Fibroblast of mammary gland (primary cell): ENCODE data around the gene PPP1R7.
"Not testable (repeated sequence)": the region's sequence is repeated elsewhere in the genome, so short reads cannot be mapped to it uniquely, and the experiment has no call there.

Source experiments
- DNase-seq: peaks from one replicate; pipeline ENCODE4 v3.0.0-alpha.2; 2010; ENCODE audit warnings: low read depth
- H3K4me3 ChIP-seq: 2 replicates; pipeline ENCODE4 v1.5.1; 2011; ENCODE audit warnings: low read depth, mild to moderate bottlenecking, low read length, moderate library complexity; ENCODE audit not compliant: control insufficient read depth
- CTCF ChIP-seq: conservative IDR thresholded peaks from 2 replicates; pipeline ENCODE4 v1.5.1; 2011; ENCODE audit warnings: low read depth, low read length, inconsistent platforms; ENCODE audit not compliant: control insufficient read depth, insufficient read depth

Gene PPP1R7

GRCh38 chr2:241195506-241196130 is 45.4 kb downstream of the PPP1R7 start:
- DNase-seq = no peak
- H3K4me3 ChIP-seq = no peak overlapping the region
- TF ChIP-seq CTCF = no peak

- DNase-seq, H3K4me3 ChIP-seq: not testable (repeated sequence)
Observed at GRCh38 chr2:241197246-241197645, 47.0 kb downstream of the PPP1R7 start.

- DNase-seq = no peak
- TF ChIP-seq CTCF = no peak
- H3K4me3 ChIP-seq = no peak overlapping the region
Observed at GRCh38 chr2:241197947-241198346, 47.7 kb downstream of the PPP1R7 start.

DNA sequence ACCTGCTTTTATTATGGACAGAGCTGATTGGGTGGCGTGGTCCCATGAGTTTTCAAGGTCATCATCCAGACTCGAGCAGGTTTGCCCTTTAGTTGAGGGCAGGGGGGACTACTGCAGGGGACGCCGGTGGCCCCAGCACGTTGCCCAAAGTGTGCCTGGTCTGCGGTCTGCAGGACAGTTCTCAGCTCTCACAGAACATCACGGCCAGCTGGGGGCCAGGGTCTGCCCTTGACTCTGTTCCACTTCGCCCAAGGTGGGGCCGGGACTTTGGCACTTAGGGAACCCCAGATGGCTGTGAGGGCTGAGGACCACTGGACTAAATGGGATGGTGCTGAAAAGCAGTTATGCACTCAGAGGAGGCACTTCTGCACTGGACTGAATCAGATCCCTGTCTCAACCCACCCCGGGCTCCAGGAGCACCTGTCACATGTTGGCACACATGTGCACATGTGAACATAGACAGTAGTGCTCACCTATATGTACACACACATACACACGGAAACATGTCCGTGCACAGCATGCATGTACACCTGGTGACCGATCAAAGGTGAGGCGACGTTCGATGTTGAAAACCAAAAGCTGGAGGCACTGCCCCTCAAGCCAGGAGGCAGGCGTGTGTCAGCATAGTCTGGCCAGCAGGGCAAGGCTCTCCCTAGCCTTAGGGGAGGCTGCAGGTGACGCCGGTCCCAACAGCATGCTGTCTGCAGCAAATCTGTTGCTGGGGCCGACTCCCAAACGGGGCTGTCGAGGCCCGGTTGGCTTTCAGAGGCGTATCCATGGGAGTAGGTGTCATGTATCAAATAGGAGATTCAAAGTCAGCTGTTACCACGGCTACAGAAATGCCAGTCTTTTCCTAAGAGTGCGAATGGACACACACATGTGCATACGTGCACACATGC is 48.4 kb downstream of the PPP1R7 start:
- no peak for TF ChIP-seq CTCF
- DNase-seq = no peak
- H3K4me3 ChIP-seq = no peak overlapping the region

DNA sequence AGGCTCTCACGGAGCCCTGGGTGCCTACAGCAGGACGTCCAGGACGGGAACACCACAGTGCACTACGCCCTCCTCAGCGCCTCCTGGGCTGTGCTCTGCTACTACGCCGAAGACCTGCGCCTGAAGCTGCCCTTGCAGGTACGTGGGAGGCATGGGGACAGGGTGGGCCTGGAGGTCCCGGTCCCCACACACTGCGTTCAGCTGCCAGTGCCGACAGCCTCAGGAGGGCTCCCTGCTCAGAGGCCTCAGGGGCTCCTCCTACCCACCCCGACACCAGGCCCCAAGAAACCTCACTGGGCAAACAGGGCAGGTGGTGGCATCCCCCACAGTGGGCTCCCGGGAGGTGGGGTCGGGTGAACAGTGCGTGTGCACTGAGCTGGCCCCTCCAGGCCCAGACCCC is 49.0 kb downstream of the PPP1R7 start:
- no peak for DNase-seq
- TF ChIP-seq CTCF = no peak

GRCh38 chr2:241199897-241200821 is 49.9 kb downstream of the PPP1R7 start:
- TF ChIP-seq CTCF = no peak
- H3K4me3 ChIP-seq = no peak overlapping the region
- no peak for DNase-seq

More for the DNA sequence above, 49.0 kb downstream of the PPP1R7 start:
- H3K4me3 ChIP-seq = no peak overlapping the region
